ENCODE results near the gene SPIN3.
"Not testable (repeated sequence)": the region's sequence is repeated elsewhere in the genome, so short reads cannot be mapped to it uniquely, and the experiment has no call there.

The SPIN3 gene

GRCh38 chrX:56995271-56995994 lies at the start of gene SPIN3:
SPIN3 (minus strand) TSS chrX:56995541; CDS start chrX:56994947, 594 bp downstream.
- peak in 54 of 56 donors; percentile 2 to 71 (median 44) for DNase-seq

- DNase-seq: no peak
These were observed 48.9 kb upstream of the SPIN3 start for GRCh38 chrX:57044245-57044644.

GRCh38 chrX:57037265-57037664 lies 41.9 kb upstream of the SPIN3 start:
- DNase-seq: not testable (repeated sequence)

- peak in 9 of 56 donors; percentile 0 to 36 (median 5) for DNase-seq
These were observed 718 bp downstream of the SPIN3 start for GRCh38 chrX:56994375-56995270.

- DNase-seq: no peak
These were observed 7.6 kb downstream of the SPIN3 start for GRCh38 chrX:56987741-56988140.

GRCh38 chrX:56986138-56986537 lies 9.2 kb downstream of the SPIN3 start:
- no peak for DNase-seq

GRCh38 chrX:56978172-56978571 lies 17.2 kb downstream of the SPIN3 start:
- DNase-seq: peak in 7 of 56 donors; percentile 0 to 18 (median 3)

GRCh38 chrX:56975611-56976010 lies 19.7 kb downstream of the SPIN3 start:
- DNase-seq: no peak

- no peak for DNase-seq
These were observed 20.9 kb downstream of the SPIN3 start for GRCh38 chrX:56974408-56974807.

- DNase-seq: no peak
These were observed 25.8 kb downstream of the SPIN3 start for GRCh38 chrX:56969559-56969958.

- no peak for DNase-seq
These were observed 26.4 kb downstream of the SPIN3 start for GRCh38 chrX:56968980-56969379.

GRCh38 chrX:56963377-56963776 lies 32.0 kb downstream of the SPIN3 start:
- DNase-seq: no peak

- no peak for DNase-seq
These were observed 47.6 kb downstream of the SPIN3 start for GRCh38 chrX:56947699-56948098.

- peak in 1 of 56 donors; percentile 0 for DNase-seq
These were observed 49.1 kb downstream of the SPIN3 start for GRCh38 chrX:56946201-56946600.

GRCh38 chrX:56945226-56945625 lies 50.1 kb downstream of the SPIN3 start:
- not testable (repeated sequence) for DNase-seq

- DNase-seq: no peak
These were observed 52.1 kb downstream of the SPIN3 start for GRCh38 chrX:56943264-56943663.

Data from amygdala (tissue), 56 donors.